ENCODE data around the gene EEIG2.

The EEIG2 gene

DNA sequence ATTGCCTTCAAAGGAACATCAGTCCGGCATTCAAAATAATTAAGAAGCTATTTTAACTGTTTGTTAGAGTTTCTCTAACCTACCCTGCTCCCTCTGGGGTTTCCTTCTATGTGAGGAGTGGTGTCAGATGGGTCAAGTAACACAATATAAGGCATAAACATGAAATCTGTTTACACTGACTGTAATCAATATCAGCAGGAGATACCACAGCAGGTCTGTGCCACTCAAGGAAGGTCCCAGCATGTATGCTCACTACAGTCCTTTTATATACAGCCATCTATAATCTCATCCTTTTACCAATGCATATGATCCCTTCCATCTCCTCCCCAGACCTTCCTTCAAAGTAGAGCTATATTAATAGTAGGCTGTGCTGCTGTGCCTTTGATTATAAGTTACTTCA is 25.4 kb downstream of the EEIG2 start:
- DNase-seq, result no peak

DNA sequence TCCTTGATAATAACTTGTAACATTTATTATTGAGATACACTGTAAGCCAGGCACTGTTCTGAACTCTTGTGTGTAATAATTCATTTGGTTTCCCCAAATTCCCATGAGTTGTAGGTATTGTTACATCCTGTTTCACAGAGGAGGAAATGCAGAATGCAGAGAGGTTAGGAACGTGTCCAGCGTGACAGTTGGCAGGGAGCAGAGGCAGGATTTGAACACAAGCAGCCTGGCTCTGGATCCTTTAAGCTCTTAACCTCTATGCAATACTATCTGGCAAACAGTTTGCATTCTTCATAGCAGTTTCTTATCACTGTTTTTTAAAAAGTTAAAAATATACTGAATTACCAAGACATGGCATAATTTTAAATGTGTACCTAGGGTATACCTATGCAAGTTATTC is 30.5 kb downstream of the EEIG2 start:
- no peak for DNase-seq

DNA sequence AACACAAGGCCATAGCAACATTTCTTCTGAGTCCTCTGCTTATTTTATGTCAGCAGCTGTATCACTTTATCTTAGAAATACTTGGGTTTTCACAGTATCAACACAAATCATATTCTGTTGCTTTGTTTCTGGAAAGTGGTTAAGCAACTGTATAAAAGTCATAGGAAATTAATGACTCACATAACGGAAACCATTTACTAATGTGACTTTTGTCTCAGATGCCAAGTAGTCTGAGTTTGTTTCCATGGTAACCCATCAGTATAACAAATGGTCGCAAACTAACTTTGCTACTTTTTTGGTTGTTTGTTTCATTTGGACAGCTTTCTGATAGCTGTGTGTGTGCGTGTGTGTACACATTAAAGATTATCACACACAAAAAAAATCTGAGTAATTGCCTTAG is 31.1 kb downstream of the EEIG2 start:
- no peak for DNase-seq

DNA sequence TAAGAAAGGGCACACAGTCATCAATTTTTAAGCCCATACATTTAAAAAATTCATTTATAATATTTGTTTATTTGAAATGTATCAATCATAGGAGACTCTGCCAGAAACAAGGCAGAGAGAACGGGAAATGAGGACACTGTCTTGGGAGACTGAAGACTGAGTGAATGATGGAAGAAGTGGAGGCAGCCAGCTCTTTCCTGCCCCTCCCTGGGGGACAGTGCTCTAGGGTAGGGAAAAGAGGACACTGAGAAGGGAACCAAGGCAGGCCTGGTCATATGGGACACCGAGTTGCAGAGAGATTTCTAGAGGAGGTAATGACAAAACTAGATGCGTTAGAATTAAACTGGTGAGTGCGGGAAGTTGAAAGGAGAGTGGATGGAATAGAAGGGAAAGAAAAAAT is 31.6 kb downstream of the EEIG2 start:
- DNase-seq, result no peak

DNA sequence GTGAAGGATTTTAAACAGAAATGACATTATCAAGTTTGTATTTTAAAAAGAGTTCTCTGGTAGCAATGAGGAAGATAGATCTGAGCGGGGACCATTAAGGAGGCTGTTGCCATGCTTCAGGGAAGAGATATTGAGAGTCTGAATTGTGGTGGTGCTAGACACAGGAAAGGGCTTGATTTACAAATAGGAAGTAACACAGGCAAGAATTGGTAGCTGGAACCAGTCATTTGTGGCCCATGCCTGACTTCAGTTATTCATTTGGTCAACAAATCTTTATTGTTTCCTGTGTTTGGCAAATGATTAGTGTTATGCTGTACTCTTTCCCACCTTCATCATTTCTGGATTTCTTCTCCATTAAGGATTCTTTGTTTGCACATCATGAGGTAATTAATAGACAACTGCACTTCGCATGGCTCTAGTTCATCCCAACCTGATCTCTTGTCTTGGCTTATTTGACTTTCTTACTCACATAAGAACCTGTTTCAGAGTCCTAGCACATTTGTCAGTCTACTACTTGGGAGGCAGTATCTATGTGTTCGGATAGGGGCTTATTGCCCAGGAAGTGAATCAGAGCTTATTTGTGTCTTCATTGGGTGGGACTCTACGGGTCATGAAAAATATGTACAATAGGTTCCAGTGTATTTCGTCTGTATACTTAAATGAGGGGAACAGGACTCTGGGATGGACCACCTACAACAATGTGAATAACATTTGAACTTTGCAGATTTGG is 32.3 kb downstream of the EEIG2 start:
- DNase-seq, result no peak

DNA sequence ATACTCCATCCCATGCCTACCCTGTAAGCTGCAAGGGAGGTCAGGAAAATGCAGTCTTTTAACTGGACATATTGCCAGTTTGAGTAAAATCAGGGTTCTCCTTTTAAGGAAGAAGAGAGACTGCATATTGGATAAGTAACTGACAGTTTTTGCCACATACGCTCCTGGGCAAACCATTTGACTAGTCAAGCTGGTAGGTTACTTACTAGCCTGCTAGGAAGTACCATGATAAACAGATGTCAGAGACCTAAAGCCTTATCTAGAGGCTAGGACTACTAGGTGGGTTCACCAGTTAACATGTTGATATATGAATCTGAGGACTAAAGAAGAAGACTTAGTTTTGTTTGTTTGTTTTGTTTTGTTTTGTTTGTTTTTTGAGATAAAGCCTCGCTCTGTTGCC is 33.5 kb downstream of the EEIG2 start:
- no peak for DNase-seq

DNA sequence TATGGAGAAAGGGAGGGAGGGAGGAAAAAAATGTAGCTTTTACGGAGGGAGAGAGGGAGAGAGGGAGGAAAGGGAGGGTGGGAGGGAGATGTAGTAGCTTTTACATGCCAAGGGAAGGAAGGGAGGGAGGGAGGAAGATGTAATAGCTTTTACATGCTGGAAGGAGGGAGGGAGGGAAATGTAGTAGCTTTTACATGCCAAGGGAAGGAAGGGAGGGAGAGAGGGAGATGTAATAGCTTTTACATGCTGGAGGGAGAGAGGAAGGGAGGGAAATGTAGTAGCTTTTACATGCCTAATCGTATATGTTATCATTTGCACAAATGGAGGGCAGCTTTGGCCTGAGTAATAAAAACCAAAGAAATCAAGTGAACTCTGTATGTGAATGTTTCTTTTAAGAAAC is 35.6 kb downstream of the EEIG2 start:
- DNase-seq, result no peak

DNA sequence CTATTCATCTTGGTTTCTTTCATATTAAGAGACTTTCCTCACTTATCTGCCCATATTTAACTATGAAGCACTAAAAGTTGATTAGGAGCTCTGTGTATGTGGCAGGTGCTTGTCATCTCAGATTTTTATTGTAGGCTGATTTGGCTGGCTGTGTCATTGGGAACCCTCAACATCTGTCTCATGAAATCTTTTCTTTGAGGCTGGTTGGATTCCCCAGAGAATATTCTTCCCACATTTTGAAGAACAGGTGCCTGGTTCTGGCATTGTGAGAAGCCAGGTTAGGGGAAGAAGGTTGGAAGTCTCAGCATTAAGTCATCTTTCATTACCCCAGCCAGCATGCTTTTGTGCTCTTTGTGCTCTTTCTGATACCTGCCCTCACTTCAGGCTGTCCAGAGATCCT is 37.1 kb downstream of the EEIG2 start:
- no peak for DNase-seq

DNA sequence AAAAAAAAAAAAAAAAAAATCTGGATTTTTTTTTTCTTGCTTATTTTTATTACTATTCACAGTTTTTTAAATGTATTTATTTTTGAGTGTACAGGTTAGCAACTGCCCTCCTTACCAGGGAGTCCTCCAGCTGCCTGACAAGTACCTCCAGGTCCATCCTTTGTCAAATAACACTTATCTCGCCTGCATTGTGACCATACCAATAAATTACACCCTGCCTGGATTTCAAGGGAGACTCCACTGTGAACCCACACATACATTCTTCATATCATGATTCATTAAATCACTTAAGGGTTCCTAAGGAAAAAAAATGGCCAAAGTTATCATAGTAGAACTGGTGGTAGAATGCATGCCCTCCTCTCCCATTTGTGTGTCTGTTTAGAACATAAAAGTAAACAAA is 38.4 kb downstream of the EEIG2 start:
- no peak for DNase-seq

DNA sequence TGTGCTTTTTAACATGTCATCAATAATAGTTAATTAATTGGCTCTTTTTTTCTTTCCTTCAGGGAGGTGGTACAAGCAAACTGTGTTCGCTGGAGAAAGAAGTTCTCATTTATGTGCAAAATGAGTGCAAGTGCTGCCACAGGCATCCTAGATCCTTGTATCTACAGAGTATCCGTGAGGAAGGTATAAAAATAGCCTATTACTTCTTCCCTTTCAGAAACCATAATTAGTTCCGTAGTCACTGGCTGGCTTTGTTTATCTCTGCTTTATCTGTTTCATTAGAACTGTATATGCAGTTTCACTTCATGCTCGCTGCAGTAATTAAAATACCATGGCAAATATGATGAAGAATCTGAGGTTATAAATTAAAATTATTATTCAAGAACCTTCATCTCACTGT is 40.6 kb downstream of the EEIG2 start:
- DNase-seq, result no peak

DNA sequence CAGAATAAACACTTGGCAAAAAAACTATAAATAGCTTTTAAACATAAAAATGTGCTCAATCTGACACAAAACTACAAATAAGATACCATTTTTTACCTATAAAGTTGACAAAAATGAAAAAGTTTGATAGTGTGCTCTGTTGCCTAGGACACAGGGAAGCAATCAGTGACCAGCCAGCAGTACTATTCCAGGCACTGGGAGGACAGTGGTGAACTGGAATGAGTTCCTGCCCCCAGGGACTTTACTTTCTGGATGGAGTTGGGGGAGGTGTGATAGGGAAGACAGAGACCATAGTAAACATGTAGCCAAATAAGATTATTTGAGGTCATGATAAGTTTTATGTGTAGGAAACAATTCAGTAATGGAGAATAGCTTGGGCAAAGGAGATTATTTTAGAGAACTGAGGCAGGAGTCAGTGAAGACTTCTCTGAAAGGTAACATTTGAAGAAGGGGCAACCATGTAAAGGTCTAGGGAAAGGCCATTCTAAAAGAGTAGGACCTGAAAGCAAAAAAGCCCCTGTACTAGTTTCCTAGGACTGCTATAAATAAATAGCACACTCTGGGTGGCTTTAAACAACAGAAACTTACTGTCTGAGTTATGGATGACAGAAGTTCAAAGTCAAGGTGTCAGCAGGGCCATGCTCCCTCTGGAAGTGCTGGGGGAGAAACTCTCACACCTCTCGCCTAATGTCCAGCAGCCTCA is 42.0 kb downstream of the EEIG2 start:
- no peak for DNase-seq

DNA sequence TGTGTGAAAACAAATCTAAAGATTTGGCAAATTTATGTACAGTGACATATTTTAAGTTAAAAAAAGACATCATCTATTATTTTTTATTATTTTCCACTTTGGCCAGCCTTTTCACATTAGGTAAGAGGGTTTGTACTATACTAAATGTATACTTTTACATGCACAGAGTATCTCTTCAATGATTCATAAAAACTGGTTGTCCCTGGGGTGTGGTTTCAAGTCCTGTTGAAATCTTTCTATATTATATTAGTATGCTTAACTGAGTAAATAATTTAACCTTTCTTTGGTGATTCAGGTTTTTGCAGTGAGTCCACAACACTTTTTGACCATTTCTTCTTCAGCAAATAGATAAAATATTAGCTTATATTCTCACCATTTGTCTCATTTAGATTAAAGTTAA is 45.7 kb downstream of the EEIG2 start:
- no peak for DNase-seq

DNA sequence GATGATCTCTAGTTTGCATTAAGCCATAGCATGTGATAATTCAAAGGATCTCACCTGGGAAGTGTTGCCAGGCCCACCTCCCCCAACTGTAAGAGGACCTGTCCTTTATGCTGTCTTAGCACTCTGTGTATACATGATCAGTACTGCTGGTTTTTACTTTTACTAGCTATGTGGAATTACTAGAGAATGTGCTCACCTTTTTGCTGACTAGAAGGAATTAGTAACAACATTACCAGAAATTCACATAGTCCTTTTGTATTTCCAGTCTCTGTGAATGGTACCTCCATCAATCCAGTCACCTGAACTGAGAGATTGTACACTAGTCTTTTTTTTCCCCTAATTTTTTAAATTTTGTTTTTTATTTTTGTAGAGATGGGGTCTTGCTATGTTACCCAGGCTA is 46.6 kb downstream of the EEIG2 start:
- DNase-seq, result no peak

DNA sequence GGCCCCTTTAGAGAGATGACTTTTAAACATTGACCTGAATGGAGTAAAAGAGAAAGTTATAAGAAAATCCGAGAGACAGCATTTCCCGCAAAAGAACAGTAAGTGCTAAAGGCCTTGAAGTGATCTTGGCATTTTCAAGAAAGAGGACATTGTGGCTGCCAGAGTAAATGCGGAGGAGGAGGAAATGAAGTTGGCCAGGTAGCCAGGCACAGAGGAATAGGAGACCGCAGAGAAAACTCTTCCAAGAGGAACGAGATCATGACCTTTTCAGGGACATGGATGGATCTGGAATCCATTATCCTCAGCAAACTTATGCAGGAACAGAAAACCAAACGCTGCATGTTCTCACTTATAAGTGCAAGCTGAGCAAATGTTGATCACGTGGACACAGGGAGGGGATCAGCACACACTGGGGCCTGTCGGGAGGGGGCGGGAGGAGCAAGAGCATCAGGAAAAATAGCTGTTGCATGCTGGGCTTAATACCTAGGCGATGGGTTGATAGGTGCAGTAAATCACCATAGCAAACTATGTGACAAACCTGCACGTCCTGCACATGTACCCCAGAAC is 49.7 kb downstream of the EEIG2 start:
- no peak for DNase-seq
